HG03103 (cell line): Measurements from ENCODE around the gene DLX3.

Source experiments
- ATAC-seq: cut with Tn5 transposase; IDR thresholded peaks from one replicate; pipeline ENCODE4 v1.9.1; 2021; ENCODE audit warnings: low read depth; ENCODE audit not compliant: unreplicated experiment

Gene DLX3

DNA sequence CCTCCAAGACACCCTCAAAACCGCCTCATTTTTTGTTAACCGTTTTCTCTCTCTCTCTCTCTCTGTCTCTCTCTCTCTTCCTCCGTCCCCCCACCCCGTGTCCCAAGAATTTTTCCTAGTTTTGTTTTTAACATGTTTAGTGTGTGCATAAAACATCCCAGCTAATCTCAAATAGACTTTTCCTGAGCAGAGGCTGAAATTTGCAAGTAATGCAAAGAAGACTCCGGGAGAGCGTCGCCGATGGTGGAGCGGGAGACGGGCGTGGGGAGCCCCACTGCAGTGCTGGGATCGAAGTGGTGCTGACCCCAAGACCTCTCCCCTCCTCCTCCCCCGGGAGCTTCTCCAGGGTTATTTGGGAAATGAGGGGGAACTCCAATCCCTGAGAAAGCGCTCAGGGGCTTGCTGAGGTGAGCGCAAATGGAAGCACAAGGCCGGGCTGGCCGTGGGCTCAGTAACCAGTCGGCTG, 30.7 kb downstream of the DLX3 start:
- no peak for ATAC-seq

DNA sequence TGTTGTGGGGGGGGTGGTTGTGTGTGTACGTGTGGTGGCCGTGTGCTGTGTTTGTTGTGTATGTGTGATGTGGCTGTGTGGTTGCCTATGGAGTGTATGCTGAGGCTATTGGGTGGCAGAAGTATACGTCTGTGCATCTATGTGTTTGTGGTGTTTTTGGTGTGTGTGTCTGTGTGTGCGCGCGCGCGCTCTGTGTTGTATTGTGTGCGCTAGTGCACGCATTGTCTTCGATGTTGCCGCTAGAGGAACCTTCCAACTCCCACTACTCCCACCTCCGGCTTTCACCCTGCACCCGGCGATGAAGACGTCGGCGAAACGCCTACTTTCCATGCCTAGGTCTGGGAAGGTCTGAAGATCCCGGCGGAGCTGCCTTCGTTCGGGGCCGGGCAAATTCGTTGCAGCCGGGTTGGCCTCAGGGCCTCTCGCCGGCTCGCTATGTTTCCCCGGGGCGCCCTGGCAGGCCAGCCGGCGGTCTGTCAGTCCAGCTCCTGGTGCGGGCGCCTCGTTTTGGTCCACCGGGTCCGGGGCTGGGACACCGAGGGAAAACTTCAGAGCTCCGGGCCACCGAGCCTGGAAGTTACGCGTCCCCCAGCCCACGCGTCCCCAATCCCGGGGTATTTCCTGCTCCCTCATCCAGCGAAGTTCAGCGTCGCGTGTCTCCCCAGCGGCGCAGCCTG, 31.3 kb downstream of the DLX3 start:
- ATAC-seq: no peak

DNA sequence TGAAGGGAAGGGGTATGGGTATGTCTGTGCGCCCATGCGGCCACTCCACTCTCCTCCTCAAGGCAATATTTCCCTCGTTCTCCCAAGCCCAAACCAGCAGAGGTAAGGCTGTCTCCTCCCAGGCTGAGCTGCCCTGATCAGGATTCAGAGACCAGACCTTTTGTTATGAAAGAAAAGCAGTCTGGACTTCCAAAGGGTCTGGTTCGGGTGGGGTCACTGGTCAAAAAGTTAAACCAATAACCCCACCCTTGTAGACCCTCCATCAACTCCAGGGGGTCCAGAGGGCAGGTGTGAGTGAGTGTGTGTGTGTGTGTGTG, 31.8 kb downstream of the DLX3 start:
- no peak for ATAC-seq

DNA sequence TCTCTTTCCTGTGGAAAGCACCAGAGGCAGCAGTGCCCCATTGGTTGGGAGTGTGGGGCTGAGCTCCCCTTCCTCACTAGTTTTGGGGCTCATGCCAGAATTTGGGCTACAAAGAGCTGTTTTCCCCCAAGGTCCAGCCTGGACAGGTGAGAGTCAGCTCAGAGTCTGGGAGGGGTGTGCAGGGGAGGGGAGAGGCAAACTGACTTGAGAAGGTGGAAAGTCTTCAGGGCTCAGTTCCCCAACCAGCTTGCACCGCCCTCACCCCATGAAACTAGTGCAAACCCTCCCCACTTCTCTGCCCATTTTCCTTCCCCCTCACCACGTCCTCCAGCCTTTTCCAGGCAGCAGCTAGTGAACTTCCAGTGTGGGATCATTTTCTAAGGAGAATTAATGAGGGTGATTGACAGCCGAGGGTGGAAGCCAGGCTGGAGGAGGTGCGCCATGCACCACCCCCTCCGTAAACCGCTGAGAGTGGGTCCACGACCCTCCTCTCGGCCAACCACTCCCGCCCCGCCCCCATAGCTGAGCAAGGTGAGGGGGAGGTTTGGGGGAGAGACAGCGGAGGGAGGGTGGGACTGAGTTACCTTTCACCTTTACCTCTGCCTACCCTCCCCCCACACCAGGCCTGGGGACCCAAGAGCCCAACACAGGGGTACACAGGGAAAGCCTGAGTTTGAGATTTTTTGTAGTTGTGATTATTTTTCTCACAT, 32.3 kb downstream of the DLX3 start:
- ATAC-seq: no peak

DNA sequence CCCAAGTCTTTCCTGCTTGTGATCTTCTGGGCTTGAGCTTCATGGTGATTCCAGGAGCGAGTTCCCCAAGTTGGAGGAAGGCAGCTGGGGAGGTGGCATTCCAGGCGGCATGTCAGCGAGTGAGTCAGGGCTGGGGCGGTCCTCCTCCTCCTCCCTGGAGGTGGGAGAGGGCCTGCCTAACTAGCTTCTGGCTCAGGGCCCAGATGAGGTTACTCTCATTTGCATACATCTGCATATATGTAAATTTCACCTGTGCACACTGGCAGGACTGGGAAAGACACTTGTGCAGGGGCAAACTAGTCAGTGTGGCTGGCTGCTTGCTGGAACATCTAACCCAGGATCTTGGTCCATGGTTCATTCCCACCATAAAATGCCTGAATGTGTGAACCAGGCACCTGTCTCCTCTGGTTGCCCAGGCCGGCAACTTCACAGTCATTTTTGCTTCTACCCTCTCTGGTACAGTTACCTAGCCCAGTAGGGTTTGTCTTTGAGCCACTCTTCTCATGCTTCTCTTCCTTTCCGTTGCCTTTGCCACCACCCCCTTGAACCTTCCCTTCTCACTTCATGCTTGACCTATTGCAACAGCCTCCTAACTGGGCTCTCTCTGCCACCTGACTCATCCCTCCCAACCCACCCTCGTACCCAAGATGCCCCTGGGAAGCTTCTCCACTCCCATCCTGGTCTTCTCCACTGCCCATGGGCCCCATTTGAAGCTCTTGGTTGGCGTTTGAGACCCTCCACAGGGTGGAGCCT, 35.7 kb downstream of the DLX3 start:
- ATAC-seq: no peak

DNA sequence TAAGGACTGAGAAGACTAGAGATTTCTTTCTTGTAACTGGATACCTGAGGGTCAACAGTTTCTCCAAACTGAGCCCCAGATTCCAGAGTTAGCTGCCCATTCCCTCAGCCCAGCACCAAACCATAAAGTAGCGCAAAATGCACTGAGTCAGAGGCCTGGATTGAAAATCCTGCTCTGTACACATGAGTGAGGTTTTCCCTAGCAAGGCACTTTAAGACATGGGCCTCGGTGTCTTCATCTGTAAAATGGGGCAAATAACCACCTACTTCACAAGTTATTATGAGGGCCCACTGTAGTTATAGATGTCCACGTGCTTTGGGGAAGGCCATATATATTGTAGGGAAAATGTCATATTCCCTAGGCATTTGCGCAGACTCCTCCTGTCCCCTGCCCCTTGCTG, 36.3 kb downstream of the DLX3 start:
- no peak for ATAC-seq

DNA sequence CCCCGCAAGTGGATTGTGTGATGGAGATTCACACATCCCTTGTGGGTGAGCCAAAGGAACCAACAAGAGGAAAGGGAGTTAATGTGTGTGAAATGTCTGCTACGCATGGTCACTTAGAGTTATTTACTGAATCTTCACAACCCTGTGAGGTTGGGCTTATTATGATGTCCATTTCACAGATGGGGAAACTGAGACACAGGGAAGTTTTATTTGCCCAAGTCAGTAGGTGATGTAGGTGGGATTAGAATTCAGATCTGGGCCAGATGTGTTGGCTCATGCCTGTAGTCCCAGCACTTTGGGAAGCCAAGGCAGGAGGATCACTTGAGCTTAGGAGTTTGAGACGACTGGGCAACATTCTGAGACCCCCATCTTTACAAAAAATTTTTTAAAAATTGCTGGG, 37.7 kb downstream of the DLX3 start:
- no peak for ATAC-seq

DNA sequence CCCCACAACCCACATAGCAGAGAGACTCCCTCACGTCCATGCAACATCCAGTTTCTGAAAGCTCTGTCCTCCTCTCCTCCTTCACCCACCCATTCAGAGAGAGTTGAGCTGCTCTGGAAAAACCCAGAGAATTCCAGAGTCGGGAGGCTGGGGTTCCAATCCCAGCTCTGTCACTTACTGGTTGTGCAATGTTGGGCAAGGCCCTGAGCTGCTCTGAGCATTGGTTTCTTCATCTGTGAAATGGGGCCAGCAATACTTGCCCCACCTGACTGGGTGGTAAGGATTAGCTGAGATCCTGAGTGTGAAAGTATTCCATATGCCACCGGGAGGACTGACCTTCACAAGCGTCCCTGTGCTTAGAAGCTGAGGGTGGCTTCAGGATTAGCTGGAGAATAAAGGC, 38.2 kb downstream of the DLX3 start:
- no peak for ATAC-seq

DNA sequence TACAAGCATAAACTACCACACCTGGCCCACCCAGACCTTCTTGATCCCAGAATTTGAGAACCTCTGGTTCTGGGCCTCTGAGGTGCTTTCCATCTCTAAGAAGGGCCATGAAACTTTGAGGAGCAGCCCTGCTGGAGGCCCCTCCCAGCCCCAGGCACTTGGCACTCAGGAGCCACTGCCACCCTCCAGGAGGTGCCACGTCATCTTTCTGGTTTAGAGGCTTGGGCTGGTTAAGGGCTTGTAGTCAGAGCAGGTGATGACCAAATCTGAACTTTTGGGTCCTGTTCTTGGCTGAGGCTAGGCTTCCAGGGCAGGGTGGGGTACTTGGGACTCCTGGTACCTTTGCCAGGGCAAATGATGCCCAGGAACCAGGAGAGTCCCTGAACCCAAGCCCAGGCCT, 39.9 kb downstream of the DLX3 start:
- ATAC-seq: no peak

DNA sequence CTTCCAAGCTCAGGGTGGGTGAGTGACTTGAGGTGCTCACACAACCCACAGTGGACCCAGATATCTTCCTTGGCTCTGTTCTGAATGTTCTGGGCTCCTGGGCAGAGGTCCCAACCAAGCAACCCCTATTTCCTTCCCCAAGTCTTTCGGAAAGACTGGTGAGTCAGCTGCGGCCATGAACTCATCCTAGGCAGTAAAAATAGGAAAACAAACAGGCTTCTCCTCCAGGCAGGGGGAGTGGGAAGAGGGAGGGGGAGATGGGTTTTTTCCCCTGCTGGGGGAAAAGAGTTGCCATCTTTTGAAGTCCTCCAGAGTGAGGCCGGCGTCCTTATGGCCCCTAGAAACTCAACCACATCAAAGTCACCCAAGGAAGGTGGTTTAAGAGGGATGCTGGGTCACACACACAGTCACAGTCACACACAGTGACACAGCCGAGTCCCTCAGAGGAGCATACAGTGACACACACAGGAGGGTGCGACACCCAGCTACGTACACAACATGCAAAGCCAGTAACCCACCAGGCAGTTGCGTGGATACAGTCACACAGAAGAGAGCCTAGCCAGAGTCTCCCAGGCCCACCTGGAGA, 42.0 kb downstream of the DLX3 start:
- ATAC-seq: no peak

DNA sequence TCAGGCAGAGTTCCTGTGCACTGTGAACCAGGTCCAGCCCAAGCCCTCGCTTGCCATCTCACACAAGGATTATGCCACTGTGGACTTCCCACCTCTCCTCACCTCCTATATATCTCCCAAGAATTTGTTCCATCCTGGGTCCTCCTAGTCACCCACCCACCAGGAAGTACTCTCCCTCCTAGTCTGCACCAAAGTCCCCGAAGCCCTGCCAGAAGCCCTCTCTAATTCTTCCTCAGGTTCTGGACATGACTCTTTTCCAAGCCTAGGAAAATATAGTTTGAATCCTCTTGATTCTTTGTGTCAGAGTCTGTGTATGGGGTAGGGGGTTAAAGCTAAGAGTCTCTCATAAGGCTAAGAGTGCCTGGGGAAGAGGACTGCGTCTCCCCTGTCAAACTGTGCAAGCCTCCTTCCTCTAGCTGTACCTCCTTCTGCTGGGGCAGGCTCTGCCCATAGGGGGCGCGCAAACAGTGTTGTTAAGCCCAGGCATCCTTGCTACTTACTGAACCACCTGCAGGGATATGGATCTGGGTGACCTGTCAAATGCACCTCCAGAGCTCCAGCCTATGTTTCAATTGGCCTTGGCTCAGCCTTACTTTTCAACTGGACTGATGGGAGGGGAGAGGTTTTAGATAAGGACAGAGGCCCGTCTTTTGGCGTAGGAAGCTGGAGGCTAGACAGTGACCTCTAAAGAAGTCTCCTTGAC, 42.7 kb downstream of the DLX3 start:
- no peak for ATAC-seq

DNA sequence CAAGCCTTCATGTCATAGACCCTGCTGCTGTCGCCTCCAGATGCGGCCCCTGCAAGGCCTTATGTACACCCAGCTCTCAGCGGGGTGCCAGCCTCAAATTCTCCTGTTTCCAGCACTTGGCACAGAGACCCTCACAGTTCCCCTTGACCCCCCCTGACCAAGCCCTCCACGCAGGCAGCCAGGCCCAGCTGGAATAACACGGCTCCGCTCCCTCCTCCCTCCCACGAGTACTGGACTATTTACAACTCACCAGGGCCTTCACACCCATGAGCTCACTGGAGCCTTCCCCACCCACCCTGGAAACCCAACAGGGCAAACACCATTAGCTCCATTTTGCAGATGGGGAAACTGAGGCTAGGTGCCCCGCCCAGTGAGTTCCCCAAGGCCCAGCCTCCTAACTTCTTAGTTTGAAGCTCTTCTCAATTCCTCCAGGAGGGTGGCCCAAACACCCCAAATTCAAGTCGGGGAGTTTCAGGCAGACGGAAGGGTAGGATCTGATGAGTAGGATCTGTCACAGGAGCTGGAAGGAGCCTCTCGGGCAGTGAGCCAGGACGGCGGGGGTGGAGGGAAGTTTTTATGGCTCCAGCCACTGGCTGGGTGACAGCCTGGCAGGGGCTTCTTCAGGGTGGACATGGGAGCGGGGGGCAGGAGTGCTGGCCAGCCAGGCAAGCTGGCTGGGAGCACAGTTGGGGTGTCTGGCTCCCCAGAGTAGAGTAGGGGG, 43.5 kb downstream of the DLX3 start:
- no peak for ATAC-seq

DNA sequence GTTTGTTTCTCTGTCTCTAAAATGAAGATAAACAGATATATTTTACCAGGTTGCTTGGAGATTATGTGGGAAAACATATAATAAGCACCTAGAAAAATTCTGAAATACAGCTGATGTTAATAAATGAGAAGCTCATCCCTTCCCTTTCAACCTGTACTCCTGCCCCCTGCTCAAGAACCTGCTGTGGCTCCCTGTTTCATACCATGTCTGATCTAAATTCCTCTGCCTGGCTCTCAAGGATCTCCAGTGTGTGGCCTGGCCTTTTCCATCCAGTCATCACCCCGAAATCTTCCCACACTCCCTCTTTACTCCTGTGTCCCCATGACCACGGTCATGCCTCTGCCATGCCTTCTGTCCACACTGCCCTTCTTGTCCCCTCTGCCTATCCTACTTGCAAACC, 45.4 kb downstream of the DLX3 start:
- no peak for ATAC-seq

DNA sequence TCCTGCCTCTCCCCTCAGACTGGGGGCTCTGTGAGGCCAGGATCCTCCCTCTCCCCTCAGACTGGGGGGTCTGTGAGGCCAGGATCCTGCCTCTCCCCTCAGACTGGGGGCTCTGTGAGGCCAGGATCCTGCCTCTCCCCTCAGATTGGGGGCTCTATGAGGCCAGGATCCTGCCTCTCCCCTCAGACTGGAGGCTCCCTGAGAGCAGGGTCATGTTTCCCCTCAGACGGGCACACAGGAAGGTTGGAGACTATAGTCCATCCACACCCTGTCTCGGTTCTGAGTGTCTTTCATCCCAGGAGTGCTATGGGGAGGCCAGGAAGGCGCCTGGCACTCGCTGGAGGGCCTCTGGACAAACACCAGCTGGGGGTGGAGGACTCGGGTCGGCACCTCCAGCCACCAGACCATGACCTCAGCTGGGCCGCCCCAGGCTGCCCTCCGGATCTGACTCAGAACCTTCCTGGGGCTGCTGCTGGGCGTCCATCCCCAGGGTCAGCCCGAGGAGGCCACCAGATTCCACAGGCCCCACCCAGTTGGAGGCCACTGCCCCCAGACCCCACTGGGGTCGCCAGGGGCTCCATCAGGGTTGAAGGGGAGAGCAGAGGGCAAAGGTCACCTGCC, 48.0 kb downstream of the DLX3 start:
- ATAC-seq: no peak

DNA sequence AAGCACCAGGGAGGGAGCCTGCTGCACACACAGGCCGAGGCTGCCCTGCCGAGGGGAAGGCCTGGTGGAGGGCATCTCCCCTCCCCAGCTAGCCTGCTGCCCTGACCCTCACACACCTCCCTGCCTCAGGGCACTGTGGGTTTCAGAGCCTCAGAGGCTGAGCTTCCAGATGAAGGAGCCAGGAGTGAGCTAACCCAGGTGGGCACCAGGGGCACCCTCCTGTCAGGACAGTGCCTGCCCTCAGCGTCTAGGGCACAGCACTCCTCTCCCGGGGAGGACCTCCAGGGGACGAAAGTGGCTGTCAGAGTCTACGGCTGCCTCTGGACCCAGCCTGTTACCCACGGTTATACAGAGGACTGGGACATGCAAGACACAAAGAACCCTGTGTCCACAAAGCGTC, 48.8 kb downstream of the DLX3 start:
- ATAC-seq: no peak

DNA sequence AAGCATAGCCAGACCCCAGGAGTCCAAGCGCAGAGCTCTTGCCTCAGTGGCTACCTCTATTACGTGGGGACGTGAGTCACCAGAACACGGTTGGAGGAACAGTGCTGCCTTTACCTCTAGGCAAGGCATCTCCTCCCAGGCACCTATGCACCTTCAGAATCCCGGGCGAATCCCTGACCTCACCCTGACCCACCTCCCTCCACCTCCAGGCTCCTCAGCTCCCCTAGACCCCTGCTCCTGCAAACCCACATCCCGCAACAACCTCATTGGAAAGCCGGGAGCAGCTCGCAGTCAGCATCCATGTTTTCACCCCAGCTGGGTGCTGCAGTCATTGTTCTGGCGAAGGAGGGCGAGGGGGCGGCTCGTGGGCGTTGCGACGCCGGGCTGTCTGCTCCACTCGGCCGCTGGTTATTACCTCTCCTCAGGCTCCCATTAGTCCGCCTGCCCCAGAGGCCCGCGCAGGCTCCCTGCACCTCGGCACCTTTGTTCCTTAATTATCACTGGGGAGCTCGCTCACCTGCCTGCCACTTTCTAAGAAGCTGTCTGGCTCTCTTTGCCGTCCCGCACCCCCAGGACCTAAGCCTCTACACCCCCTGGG, 50.7 kb downstream of the DLX3 start:
- no peak for ATAC-seq

DNA sequence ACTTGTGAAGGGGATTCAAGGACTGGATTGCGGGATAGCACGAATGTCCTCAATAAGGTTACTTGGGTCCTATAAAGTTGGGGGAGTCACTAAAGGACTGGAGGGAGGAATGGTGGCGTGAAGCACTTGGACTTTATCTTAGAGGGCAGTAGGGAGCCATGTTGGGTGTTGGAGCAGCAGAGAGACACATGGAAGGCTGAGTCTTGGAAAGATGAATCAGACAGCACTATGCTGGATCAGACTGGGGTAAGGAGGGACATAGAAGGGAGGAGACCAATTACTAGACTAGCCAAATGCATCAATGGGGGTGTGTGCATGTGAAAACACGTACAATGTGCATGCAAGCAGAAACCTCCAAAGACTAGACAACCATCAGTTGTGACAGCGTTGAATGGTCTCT, 52.1 kb downstream of the DLX3 start:
- ATAC-seq: no peak

DNA sequence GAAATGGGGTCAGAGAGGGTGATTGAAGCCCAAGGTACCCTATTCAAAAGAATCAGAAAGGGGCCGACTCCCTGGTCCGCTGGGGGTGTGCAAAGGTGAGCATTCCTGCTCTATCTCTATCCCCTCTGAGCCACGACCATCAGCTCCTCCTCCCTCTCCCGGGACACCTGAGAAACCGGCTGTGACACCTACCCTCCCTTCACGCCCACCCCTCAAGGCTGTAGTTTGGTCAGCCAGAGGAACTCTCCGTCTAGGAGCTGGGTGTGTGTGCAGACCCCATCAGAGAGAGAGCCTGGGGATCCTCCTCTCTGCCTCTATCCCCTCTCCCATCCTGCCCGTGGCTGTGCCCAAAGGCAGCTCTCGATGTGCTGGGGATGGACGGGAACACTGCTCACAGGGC, 53.6 kb downstream of the DLX3 start:
- no peak for ATAC-seq
